GM12872 (cell line): ENCODE data around the gene SUCNR1.

Experiments
- TF ChIP-seq, protein P1 (sequence below): IDR thresholded peaks from 3 replicates; pipeline ENCODE4 v1.5.1; 2011; ENCODE audit warnings: low read depth, mild to moderate bottlenecking, low read length, moderate library complexity; ENCODE audit not compliant: insufficient read depth

The SUCNR1 gene

DNA sequence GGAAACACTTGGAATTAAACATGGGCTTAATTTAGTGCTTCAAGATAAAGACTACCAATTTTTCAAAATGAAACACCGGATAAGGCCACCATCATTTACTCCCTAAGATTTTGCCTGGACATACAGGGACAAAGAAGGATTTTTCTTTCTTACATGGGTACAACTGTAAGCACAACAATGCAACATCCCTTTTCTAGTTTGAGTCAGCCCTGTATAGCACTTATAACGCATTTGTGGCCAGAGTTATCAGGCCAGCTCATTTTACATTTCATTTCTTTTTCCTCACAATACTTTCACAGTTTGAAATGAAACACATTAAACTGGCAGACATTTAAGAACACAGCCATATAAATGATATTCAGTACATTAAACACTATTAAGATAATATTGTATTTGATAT is 9.8 kb upstream of the SUCNR1 start:
- TF ChIP-seq, protein P1, sequence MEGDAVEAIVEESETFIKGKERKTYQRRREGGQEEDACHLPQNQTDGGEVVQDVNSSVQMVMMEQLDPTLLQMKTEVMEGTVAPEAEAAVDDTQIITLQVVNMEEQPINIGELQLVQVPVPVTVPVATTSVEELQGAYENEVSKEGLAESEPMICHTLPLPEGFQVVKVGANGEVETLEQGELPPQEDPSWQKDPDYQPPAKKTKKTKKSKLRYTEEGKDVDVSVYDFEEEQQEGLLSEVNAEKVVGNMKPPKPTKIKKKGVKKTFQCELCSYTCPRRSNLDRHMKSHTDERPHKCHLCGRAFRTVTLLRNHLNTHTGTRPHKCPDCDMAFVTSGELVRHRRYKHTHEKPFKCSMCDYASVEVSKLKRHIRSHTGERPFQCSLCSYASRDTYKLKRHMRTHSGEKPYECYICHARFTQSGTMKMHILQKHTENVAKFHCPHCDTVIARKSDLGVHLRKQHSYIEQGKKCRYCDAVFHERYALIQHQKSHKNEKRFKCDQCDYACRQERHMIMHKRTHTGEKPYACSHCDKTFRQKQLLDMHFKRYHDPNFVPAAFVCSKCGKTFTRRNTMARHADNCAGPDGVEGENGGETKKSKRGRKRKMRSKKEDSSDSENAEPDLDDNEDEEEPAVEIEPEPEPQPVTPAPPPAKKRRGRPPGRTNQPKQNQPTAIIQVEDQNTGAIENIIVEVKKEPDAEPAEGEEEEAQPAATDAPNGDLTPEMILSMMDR = no peak

DNA sequence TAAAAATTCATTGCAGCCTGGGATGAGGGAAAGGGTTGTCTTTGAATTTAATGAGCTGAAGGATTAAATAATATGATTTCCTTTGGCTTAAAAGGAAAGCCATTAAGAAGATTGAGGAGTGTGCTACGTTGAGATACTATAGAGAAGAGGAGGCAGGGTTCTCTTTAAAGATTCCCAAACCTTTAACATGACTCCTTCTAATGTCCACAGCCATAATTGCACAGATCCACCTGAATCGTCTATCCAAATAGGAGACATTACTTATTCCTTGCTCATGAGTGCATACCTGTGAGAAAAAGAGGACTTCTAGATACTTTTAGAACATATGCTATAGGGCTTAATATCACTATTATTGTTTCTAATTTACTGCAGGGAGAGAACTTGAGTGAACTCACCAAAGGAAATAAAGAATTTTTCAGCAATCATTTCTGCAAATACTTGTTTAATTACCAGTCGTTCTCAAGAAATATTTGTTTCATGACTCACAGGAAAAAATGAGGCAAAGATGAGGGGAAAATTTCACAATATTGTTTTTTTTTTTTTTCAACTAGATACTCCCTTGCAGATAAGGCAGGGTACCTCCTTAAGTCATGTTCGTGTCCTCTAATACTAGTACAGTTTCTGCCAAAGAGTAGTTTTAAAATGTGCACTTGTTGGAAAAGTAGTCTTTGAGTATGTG is 8.9 kb upstream of the SUCNR1 start:
- TF ChIP-seq, protein P1 = no peak

DNA sequence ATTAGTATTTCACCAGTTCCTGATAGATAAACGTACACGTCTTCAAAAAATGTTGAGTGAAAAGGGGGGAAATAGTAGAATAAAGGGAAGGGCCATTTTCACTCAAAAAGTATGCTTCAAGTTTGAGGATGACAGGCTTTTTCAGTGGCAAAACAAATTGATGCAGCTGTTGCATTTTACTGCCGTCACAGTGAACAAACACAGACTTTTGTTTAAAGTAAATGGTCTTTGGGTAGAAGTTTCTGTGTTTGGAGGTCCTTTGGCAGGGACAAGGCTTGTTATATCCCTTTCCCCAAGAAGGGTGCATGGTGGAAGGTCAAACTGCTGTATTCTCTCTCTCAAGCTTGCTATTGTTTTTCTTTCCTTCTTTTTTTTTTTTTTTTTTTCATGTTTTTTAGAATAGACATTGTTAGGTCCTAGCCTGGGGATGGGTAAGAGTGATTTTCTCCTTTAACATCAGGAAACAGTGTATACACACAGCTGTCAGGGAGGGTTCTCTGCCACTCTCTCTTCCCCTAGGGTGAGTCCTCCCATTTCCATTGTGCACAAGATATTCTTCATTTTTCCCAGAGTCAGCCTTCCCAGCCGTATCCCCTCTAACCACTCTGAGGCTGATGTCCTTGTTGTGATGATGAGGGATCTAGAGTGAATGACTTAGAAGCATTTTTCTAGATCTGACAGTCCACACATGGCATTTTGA is 6.6 kb upstream of the SUCNR1 start:
- TF ChIP-seq, protein P1 = no peak

DNA sequence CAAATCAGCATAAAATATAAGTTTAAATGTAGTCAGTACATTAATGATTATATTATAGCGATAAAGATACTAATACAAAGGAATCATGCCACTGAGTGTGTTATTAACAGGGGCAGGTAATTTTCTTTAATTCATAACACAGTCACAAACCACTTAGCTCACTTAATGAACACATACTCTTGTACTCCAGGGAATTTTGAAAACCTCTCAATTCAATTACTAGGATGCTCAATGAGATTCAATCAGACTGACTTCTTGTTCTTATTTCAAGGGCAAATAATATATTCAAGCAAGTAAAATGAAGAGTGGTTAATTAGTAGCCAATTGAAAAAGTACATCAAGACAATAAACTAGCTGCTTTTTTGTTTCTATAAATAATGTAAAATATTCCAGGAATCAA is 5.8 kb upstream of the SUCNR1 start:
- TF ChIP-seq, protein P1 = no peak

DNA sequence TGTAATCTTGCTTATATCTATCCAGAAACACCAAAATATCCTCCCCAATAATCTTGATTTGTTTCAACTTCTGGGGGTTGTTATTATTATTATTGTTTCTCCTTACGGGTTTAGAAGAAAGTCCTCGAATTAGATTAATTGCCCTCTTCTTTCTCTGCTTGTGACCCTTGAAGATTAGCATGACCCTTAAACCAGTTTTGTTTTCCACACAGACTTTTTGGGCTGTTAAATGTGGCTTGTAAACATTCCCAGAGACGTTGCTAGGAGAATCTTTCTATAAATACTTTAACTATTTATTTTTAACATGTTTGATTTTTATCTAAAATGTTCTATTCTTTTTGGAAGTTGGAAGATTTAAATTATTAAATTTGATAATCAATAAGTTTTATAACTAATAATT is 4.3 kb upstream of the SUCNR1 start:
- TF ChIP-seq, protein P1 = no peak

DNA sequence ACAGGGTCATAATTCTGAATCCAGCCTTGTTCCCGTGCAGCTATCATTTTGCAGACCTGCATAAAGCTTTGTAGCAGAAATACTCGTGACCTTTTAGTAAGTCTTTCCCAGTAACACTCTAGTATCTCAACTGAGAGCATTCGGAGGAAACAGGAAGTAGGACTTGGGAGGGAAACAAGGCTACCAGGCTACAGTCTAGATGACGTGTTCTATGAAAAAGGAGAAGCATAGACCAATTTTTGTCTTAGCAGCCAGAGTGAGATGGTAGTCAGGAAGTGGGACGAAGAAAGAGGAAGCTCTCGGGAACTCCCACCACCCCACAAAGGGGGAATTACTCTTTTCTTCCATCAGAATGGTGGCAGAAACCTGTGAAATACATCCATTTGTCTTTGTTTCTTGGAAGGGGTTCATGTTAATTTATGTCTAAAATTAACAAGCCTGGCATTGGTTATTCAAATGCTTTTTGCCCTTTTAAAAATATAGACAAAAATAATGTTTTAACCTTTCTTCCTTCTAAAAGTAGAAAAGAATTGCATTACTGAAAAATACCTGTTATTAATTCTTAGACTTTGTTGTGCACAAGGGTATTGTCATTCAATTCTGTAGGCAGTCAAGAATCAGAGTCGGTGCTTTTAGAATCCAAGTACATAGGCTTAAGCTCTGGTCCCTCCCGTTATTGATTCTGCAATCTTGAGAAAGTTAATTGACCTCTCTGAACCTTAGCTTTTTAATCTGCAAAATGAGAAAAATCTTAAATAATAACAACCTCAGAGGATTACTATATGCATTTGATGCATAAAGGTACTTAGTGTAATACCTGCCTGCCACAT is 1.6 kb upstream of the SUCNR1 start:
- TF ChIP-seq, protein P1 = no peak

DNA sequence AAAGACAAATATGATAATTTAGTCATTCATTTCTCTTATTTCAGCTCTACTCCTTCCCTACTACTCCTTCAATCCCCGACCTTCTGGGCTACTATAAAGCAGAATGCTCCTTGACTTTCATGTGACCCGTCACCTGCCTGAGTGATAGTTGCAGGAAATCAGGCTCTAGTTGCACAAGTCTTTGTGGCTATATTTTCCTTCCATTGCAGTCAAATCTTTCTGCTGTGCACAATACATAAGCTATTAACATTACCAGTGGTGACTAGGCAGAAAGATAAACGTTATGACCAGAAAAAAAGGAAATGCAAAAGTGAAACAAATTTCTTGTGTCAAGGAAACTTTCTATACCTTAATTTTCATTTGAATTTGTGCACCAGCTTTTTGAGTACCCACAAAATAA is 2.3 kb downstream of the SUCNR1 start:
- TF ChIP-seq, protein P1 = no peak
